Trophoblast cell (in vitro differentiated cells and primary cell): ENCODE measurements around the gene AP5Z1.

Experiments
- DNase-seq, 2 donors: peaks; one replicate each; pipeline ENCODE4 v3.0.0-alpha.2; 2016
- H2AFZ ChIP-seq: 2 replicates; pipeline ENCODE4 v1.6.1; 2013; ENCODE audit warnings: low read length, moderate library complexity, mild to moderate bottlenecking; ENCODE audit not compliant: insufficient read depth, poor library complexity
- H2AK5ac ChIP-seq: 2 replicates; pipeline ENCODE4 v1.6.1; 2013; ENCODE audit warnings: mild to moderate bottlenecking, low read length
- H2BK120ac ChIP-seq: 2 replicates; pipeline ENCODE4 v1.6.1; 2013; ENCODE audit warnings: low read length, mild to moderate bottlenecking, moderate library complexity; ENCODE audit not compliant: insufficient read depth, poor library complexity
- H2BK12ac ChIP-seq: 2 replicates; pipeline ENCODE4 v1.6.1; 2013; ENCODE audit warnings: mild to moderate bottlenecking, low read length, moderate library complexity
- H2BK5ac ChIP-seq: 2 replicates; pipeline ENCODE4 v1.6.1; 2013; ENCODE audit warnings: low read length, low read depth, moderate library complexity, mild to moderate bottlenecking; ENCODE audit not compliant: poor library complexity
- H3K14ac ChIP-seq: 2 replicates; pipeline ENCODE4 v1.6.1; 2013; ENCODE audit warnings: mild to moderate bottlenecking, low read length
- H3K18ac ChIP-seq: 2 replicates; pipeline ENCODE4 v1.6.1; 2013; ENCODE audit warnings: mild to moderate bottlenecking, low read length
- H3K23ac ChIP-seq: 2 replicates; pipeline ENCODE4 v1.6.1; 2013; ENCODE audit warnings: low read length
- H3K27ac ChIP-seq: 2 replicates; pipeline ENCODE4 v1.5.1; 2013; ENCODE audit warnings: low read depth, mild to moderate bottlenecking, inconsistent platforms, low read length, moderate library complexity
- H3K27me3 ChIP-seq: 2 replicates; pipeline ENCODE4 v1.6.1; 2013; ENCODE audit warnings: inconsistent platforms, mild to moderate bottlenecking, low read length, moderate library complexity; ENCODE audit not compliant: insufficient read depth
- H3K36me3 ChIP-seq, 2 experiments: 1 replicate in 1 of 2; 2 replicates in 1 of 2; pipeline ENCODE4 v1.6.1; 2013; ENCODE audit warnings: low read length in 2 of 2, mild to moderate bottlenecking in 2 of 2, moderate library complexity in 1 of 2; ENCODE audit not compliant: insufficient read depth in 2 of 2, control insufficient read depth in 1 of 2
- H3K4ac ChIP-seq: 2 replicates; pipeline ENCODE4 v1.6.1; 2013; ENCODE audit warnings: low read depth, mild to moderate bottlenecking, low read length, moderate library complexity
- H3K4me1 ChIP-seq, 2 experiments: 1 replicate in 1 of 2; 2 replicates in 1 of 2; pipeline ENCODE4 v1.6.1; 2013; ENCODE audit warnings: low read length in 2 of 2, mild to moderate bottlenecking in 2 of 2, moderate library complexity in 1 of 2; ENCODE audit not compliant: insufficient read depth in 2 of 2, control insufficient read depth in 1 of 2
- H3K4me2 ChIP-seq: 2 replicates; pipeline ENCODE4 v1.6.1; 2013; ENCODE audit warnings: inconsistent platforms, mild to moderate bottlenecking, low read length, moderate library complexity
- H3K4me3 ChIP-seq: 2 replicates; pipeline ENCODE4 v1.5.1; 2013; ENCODE audit warnings: mild to moderate bottlenecking, low read depth, low read length, inconsistent platforms
- H3K79me1 ChIP-seq: one replicate; pipeline ENCODE4 v1.6.1; 2013; ENCODE audit warnings: low read length
- H3K79me2 ChIP-seq: 2 replicates; pipeline ENCODE4 v1.6.1; 2013; ENCODE audit warnings: low read length, mild to moderate bottlenecking; ENCODE audit not compliant: control insufficient read depth, insufficient read depth, poor library complexity
- H3K9ac ChIP-seq: 2 replicates; pipeline ENCODE4 v1.6.1; 2013; ENCODE audit warnings: mild to moderate bottlenecking, low read length
- H3K9me3 ChIP-seq: 2 replicates; pipeline ENCODE4 v1.6.1; 2013; ENCODE audit warnings: low read depth, mild to moderate bottlenecking, control low read depth, inconsistent platforms, low read length; ENCODE audit not compliant: insufficient read depth
- H4K12ac ChIP-seq: 2 replicates; pipeline ENCODE4 v1.6.1; 2013; ENCODE audit warnings: low read depth, mild to moderate bottlenecking, low read length, moderate library complexity
- H4K8ac ChIP-seq: 2 replicates; pipeline ENCODE4 v1.6.1; 2013; ENCODE audit warnings: low read depth, mild to moderate bottlenecking, low read length, moderate library complexity
- H4K91ac ChIP-seq: one replicate; pipeline ENCODE4 v1.6.1; 2013; ENCODE audit warnings: low read depth, mild to moderate bottlenecking, low read length, moderate library complexity
- WGBS: extraction: QIAGEN DNeasy Blood & Tissue Kit; methylation state at CpG from one replicate; pipeline ENCODE4 v1.1.7; 2013; ENCODE audit warnings: missing lambda C conversion rate; ENCODE audit not compliant: insufficient read length, insufficient coverage; ENCODE audit errors: extremely low coverage; 5-methylcytosine and 5-hydroxymethylcytosine counted together

Gene AP5Z1

GRCh38 chr7:4729266-4729665, 46.2 kb upstream of the AP5Z1 start:
- Histone ChIP-seq H2AK5ac (no peak overlapping the region), H3K27me3 (no peaks in the 10 kb centered on the region), H2BK5ac (no peak overlapping the region), H3K4ac (no peak overlapping the region), H3K18ac (no peak overlapping the region), H4K91ac (no peak overlapping the region), H3K79me2 (peaks cover 2% of the 10 kb centered on the region), H2BK120ac (no peak overlapping the region), H3K4me2 (no peak overlapping the region), H2AFZ (no peak overlapping the region), H4K12ac (no peak overlapping the region), H3K23ac (no peak overlapping the region), H3K14ac (no peak overlapping the region), H3K79me1 (peaks cover 7% of the 10 kb centered on the region), H3K4me1 (peaks cover 28 to 29% of the 10 kb centered on the region in 2 experiments), H3K4me3 (no peak overlapping the region), H2BK12ac (no peak overlapping the region), H3K27ac (no peak overlapping the region), H3K36me3 (peaks cover 0 to 7% of the 10 kb centered on the region in 2 experiments), H4K8ac (no peak overlapping the region), H3K9ac (no peak overlapping the region), H3K9me3 (peaks cover 3% of the 10 kb centered on the region)
- no CpG with 5 or more reads among the region's 19 CpGs for WGBS
- DNase-seq = no peak

- Histone ChIP-seq H4K8ac (no peak overlapping the region), H3K27me3 (no peaks in the 10 kb centered on the region), H3K36me3 (peaks cover 0 to 7% of the 10 kb centered on the region in 2 experiments), H3K4ac (no peak overlapping the region), H3K23ac (no peak overlapping the region), H2AK5ac (peak overlapping the region; percentile 82), H2BK5ac (no peak overlapping the region), H3K9ac (no peak overlapping the region), H3K4me1 (peaks cover 20 to 21% of the 10 kb centered on the region in 2 experiments), H3K79me1 (peaks cover 6% of the 10 kb centered on the region), H2AFZ (no peak overlapping the region), H3K14ac (no peak overlapping the region), H3K9me3 (peaks cover 3% of the 10 kb centered on the region), H3K79me2 (peaks cover 2% of the 10 kb centered on the region), H2BK12ac (no peak overlapping the region), H3K27ac (no peak overlapping the region), H3K18ac (peak overlapping the region; percentile 4), H3K4me2 (no peak overlapping the region), H4K12ac (no peak overlapping the region), H4K91ac (no peak overlapping the region), H2BK120ac (no peak overlapping the region), H3K4me3 (no peak overlapping the region)
- no peak for DNase-seq
- no CpG with 5 or more reads among the region's 19 CpGs for WGBS
Observed at GRCh38 chr7:4730276-4730675, 45.1 kb upstream of the AP5Z1 start.

- Histone ChIP-seq H3K23ac (no peak overlapping the region), H3K9me3 (peaks cover 3% of the 10 kb centered on the region), H3K36me3 (peaks cover 0 to 7% of the 10 kb centered on the region in 2 experiments), H3K27ac (no peak overlapping the region), H3K4ac (no peak overlapping the region), H3K4me3 (no peak overlapping the region), H2BK120ac (no peak overlapping the region), H2AFZ (no peak overlapping the region), H3K18ac (no peak overlapping the region), H3K9ac (no peak overlapping the region), H3K79me2 (no peaks in the 10 kb centered on the region), H2AK5ac (no peak overlapping the region), H4K8ac (no peak overlapping the region), H2BK12ac (no peak overlapping the region), H3K27me3 (no peaks in the 10 kb centered on the region), H3K79me1 (peaks cover 2% of the 10 kb centered on the region), H4K91ac (no peak overlapping the region), H3K4me1 (peaks cover 15 to 17% of the 10 kb centered on the region in 2 experiments), H2BK5ac (no peak overlapping the region), H3K4me2 (no peak overlapping the region), H3K14ac (no peak overlapping the region), H4K12ac (no peak overlapping the region)
- no peak for DNase-seq
- WGBS = no CpG with 5 or more reads among the region's 10 CpGs
Observed at GRCh38 chr7:4730971-4731370, 44.5 kb upstream of the AP5Z1 start.

GRCh38 chr7:4731803-4732202, 43.6 kb upstream of the AP5Z1 start:
- Histone ChIP-seq H3K9me3 (peaks cover 3% of the 10 kb centered on the region), H4K12ac (no peak overlapping the region), H4K8ac (no peak overlapping the region), H3K9ac (no peak overlapping the region), H2BK12ac (no peak overlapping the region), H3K4me3 (no peak overlapping the region), H3K4me2 (no peak overlapping the region), H2BK120ac (no peak overlapping the region), H2BK5ac (no peak overlapping the region), H3K27me3 (no peaks in the 10 kb centered on the region), H3K27ac (no peak overlapping the region), H3K79me2 (no peaks in the 10 kb centered on the region), H3K36me3 (peaks cover 0 to 7% of the 10 kb centered on the region in 2 experiments), H4K91ac (no peak overlapping the region), H3K4me1 (peaks cover 15 to 17% of the 10 kb centered on the region in 2 experiments), H3K14ac (no peak overlapping the region), H3K23ac (no peak overlapping the region), H3K4ac (no peak overlapping the region), H3K18ac (peak overlapping the region; percentile 33), H2AFZ (no peak overlapping the region), H2AK5ac (no peak overlapping the region), H3K79me1 (no peaks in the 10 kb centered on the region)
- no CpG with 5 or more reads among the region's 16 CpGs for WGBS
- peak; percentile 26 to 48 for DNase-seq
